Lower leg skin (tissue), 3 donors: ENCODE measurements around the gene SUMO4.

ENCODE experiments used
- POLR2A ChIP-seq, 2 donors: fragments of 450-650 bp; IDR thresholded peaks; one replicate each; pipeline ENCODE4 v1.6.1; 2016 to 2017; ENCODE audit warnings: antibody characterized with exemption in 2 of 2, mild to moderate bottlenecking in 1 of 2, moderate library complexity in 1 of 2
- TF ChIP-seq, protein P1 (sequence below), 3 donors: fragments of 450-650 bp; IDR thresholded peaks; one replicate each; pipeline ENCODE4 v1.5.1; 2016; ENCODE audit warnings: antibody characterized with exemption in 3 of 3, mild to moderate bottlenecking in 3 of 3, moderate library complexity in 2 of 3

DNA sequence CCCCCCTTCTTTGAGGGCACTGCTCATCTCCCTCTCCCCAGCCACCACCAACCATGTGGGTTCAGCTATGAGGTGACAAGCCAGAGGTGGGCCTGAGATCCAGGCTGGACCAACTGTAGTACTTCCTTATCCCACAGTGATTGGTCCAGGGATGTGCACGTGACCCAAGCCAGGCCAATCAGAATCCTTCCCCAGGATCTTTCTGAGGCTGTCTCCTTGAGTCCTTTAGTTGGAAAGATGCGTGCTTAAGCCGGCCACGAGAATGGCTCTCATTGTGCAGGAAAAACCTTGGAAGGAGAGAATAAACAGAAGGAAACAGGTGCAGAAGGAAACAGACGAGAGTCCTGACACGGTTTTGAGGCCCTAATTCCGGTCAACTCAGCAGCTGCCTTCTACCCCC is 45.5 kb downstream of the SUMO4 start:
- TF ChIP-seq, protein P1, sequence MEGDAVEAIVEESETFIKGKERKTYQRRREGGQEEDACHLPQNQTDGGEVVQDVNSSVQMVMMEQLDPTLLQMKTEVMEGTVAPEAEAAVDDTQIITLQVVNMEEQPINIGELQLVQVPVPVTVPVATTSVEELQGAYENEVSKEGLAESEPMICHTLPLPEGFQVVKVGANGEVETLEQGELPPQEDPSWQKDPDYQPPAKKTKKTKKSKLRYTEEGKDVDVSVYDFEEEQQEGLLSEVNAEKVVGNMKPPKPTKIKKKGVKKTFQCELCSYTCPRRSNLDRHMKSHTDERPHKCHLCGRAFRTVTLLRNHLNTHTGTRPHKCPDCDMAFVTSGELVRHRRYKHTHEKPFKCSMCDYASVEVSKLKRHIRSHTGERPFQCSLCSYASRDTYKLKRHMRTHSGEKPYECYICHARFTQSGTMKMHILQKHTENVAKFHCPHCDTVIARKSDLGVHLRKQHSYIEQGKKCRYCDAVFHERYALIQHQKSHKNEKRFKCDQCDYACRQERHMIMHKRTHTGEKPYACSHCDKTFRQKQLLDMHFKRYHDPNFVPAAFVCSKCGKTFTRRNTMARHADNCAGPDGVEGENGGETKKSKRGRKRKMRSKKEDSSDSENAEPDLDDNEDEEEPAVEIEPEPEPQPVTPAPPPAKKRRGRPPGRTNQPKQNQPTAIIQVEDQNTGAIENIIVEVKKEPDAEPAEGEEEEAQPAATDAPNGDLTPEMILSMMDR (IDR thresholded peaks at IDR 0.05) = no peak
- TF ChIP-seq POLR2A (IDR thresholded peaks at IDR 0.05) = no peak
